ENCODE results near the gene KIF1A.

Gene KIF1A

GRCh38 chr2:240786871-240787311 lies 33.1 kb downstream of the KIF1A start:
- no peak for DNase-seq (ENCODE audit: low spot score)
- ChIA-PET CTCF (no interaction called here), POLR2A (ENCODE audit: low non-redundant PET) (no interaction called here)
- TF ChIP-seq CTCF (conservative IDR thresholded peaks at IDR 0.05; ENCODE audit: low read depth), result no peak
- no peak overlapping the region for H3K27ac ChIP-seq

- POLR2A ChIA-PET (ENCODE audit: low non-redundant PET), result no interaction called here
- CTCF ChIA-PET, result interaction anchor here (0.7 kb wide), 1 partner anchor 87 kb away, joined by 3 read pairs; no protein-coding TSS in a partner anchor
- no peak for TF ChIP-seq CTCF (conservative IDR thresholded peaks at IDR 0.05; ENCODE audit: low read depth)
- DNase-seq (ENCODE audit: low spot score), result no peak
- no peak overlapping the region for H3K27ac ChIP-seq
Measured at GRCh38 chr2:240786355-240786841, 33.6 kb downstream of the KIF1A start.

GRCh38 chr2:240785424-240786335 lies 34.3 kb downstream of the KIF1A start:
- no peak for DNase-seq (ENCODE audit: low spot score)
- ChIA-PET POLR2A (ENCODE audit: low non-redundant PET) (no interaction called here), CTCF (interaction anchor here (0.7 kb wide), 1 partner anchor 88 kb away, joined by 3 read pairs; no protein-coding TSS in a partner anchor)
- H3K27ac ChIP-seq, result no peak overlapping the region
- TF ChIP-seq CTCF (conservative IDR thresholded peaks at IDR 0.05; ENCODE audit: low read depth), result no peak

- TF ChIP-seq CTCF (conservative IDR thresholded peaks at IDR 0.05; ENCODE audit: low read depth), result no peak
- ChIA-PET POLR2A (ENCODE audit: low non-redundant PET) (no interaction called here), CTCF (no interaction called here)
- H3K27ac ChIP-seq, result no peak overlapping the region
- DNase-seq (ENCODE audit: low spot score), result no peak
Measured at GRCh38 chr2:240784629-240785423, 35.2 kb downstream of the KIF1A start.

GRCh38 chr2:240783819-240784621 lies 36.0 kb downstream of the KIF1A start:
- POLR2A ChIA-PET (ENCODE audit: low non-redundant PET), result no interaction called here
- no peak overlapping the region for H3K27ac ChIP-seq
- DNase-seq (ENCODE audit: low spot score), result no peak
- CTCF ChIA-PET, result interaction anchor here (0.5 kb wide), 1 partner anchor 280 kb away, joined by 3 read pairs; no protein-coding TSS in a partner anchor
- no peak for TF ChIP-seq CTCF (conservative IDR thresholded peaks at IDR 0.05; ENCODE audit: low read depth)
